H1 (cell line): ENCODE data around the gene PROSER1. TPM values are rescaled to one million over a fixed set of nuclear protein-coding genes. Genes with fewer than 3 reads are reported as not detected.

Experiments
- CTCF ChIA-PET: fragments of 300-600 bp; sonication (Branson Sonifier 250); formaldehyde crosslinking; loops from one replicate; lab custom pipeline; 2021; ENCODE audit not compliant: partially characterized antibody; lab: Charles Lee
- POLR2A ChIA-PET: fragments of 300-600 bp; sonication (Branson Sonifier 250); formaldehyde crosslinking; loops from one replicate; lab custom pipeline; 2021; ENCODE audit warnings: inconsistent platforms; ENCODE audit not compliant: partially characterized antibody; lab: Charles Lee
- DNase-seq, 2 experiments: peaks; one replicate each; pipeline versions ENCODE4 v3.0.0 to v3.0.0-alpha.2; 2010 to 2022; ENCODE audit warnings: low spot score in 2 of 2, low read depth in 1 of 2, mixed read lengths in 1 of 2
- FAIRE-seq: peaks from 2 replicates; lab custom pipeline; 2011; peaks lifted over from hg19 to GRCh38; lab: Jason Lieb, UNC
- H2AFZ ChIP-seq: 2 replicates; pipeline ENCODE4 v1.8.1; 2012; ENCODE audit warnings: low read length, inconsistent platforms
- H2AK5ac ChIP-seq: 2 replicates; pipeline ENCODE4 v1.6.1; 2013; ENCODE audit warnings: low read depth, low read length
- H2BK120ac ChIP-seq: replicated peaks from 2 replicates; pipeline ENCODE3; 2013; ENCODE audit warnings: low read depth, low read length, inconsistent platforms
- H2BK12ac ChIP-seq: 2 replicates; pipeline ENCODE4 v1.6.1; 2013; ENCODE audit warnings: low read depth, low read length
- H2BK15ac ChIP-seq: 2 replicates; pipeline ENCODE4 v1.6.1; 2013; ENCODE audit warnings: low read length
- H2BK20ac ChIP-seq: 2 replicates; pipeline ENCODE4 v1.6.1; 2013; ENCODE audit warnings: low read length
- H2BK5ac ChIP-seq: 2 replicates; pipeline ENCODE4 v1.6.1; 2013; ENCODE audit warnings: low read depth, low read length
- H3K14ac ChIP-seq: 2 replicates; pipeline ENCODE4 v1.6.1; 2013; ENCODE audit warnings: inconsistent platforms; ENCODE audit not compliant: insufficient read length
- H3K18ac ChIP-seq: 2 replicates; pipeline ENCODE4 v1.6.1; 2013; ENCODE audit warnings: low read length; ENCODE audit errors: extremely low read depth
- H3K23ac ChIP-seq: 2 replicates; pipeline ENCODE4 v1.6.1; 2013; ENCODE audit warnings: inconsistent platforms; ENCODE audit not compliant: insufficient read length
- H3K23me2 ChIP-seq: 2 replicates; pipeline ENCODE4 v1.6.1; 2013; ENCODE audit warnings: low read depth, low read length
- H3K27ac ChIP-seq: 2 replicates; pipeline ENCODE4 v1.6.1; 2011; ENCODE audit warnings: low read depth, low read length, inconsistent platforms
- H3K27me3 ChIP-seq, 4 experiments: replicated peaks in 1 of 4; 1 replicate in 1 of 4; 2 replicates in 3 of 4; pipeline versions ENCODE4 v1.6.1 to v1.8.1; 2011 to 2013; ENCODE audit warnings: low read length in 3 of 4, mild to moderate bottlenecking in 3 of 4, inconsistent platforms in 2 of 4, mixed read lengths in 2 of 4, moderate library complexity in 1 of 4; ENCODE audit not compliant: control insufficient read depth in 3 of 4, insufficient read depth in 3 of 4; ENCODE audit errors: extremely low read depth in 1 of 4
- H3K36me3 ChIP-seq, 4 experiments: 2 replicates each; pipeline versions ENCODE4 v1.6.1 to v1.8.1; 2011 to 2013; ENCODE audit warnings: mild to moderate bottlenecking in 4 of 4, low read length in 3 of 4, moderate library complexity in 2 of 4, control low read depth in 1 of 4, inconsistent platforms in 1 of 4; ENCODE audit not compliant: insufficient read depth in 4 of 4, control insufficient read depth in 2 of 4
- H3K4ac ChIP-seq: replicated peaks from 2 replicates; pipeline ENCODE3; 2013; ENCODE audit warnings: low read length, low read depth, mixed read lengths, inconsistent platforms; ENCODE audit not compliant: insufficient read length
- H3K4me1 ChIP-seq, 4 experiments: replicated peaks in 1 of 4; 1 replicate in 1 of 4; 2 replicates in 3 of 4; pipeline versions ENCODE4 v1.6.1 to v1.8.1; 2011 to 2013; ENCODE audit warnings: low read length in 3 of 4, inconsistent platforms in 2 of 4, mixed read lengths in 1 of 4; ENCODE audit not compliant: insufficient read depth in 4 of 4, control insufficient read depth in 3 of 4
- H3K4me2 ChIP-seq, 2 experiments: 2 replicates each; pipeline versions ENCODE4 v1.6.1 to v1.8.1; 2011 to 2013; ENCODE audit warnings: low read depth in 2 of 2, low read length in 2 of 2, control low read depth in 1 of 2, inconsistent platforms in 1 of 2, mild to moderate bottlenecking in 1 of 2; ENCODE audit not compliant: insufficient read depth in 1 of 2
- H3K4me3 ChIP-seq, 4 experiments: fragments of 200-600, 300-600 bp in 1 of 4; sonication (generic), shearing (Covaris generic), sonication (Bioruptor Twin) in 1 of 4; 2 replicates each; pipeline versions ENCODE4 v1.5.1 to v1.8.1; 2011 to 2016; ENCODE audit warnings: low read length in 4 of 4, low read depth in 3 of 4, control low read depth in 2 of 4, inconsistent platforms in 2 of 4, mild to moderate bottlenecking in 2 of 4, mixed read lengths in 1 of 4, moderate library complexity in 1 of 4; ENCODE audit not compliant: insufficient read depth in 2 of 4; ENCODE audit errors: extremely low read depth in 1 of 4
- H3K56ac ChIP-seq: replicated peaks from 2 replicates; pipeline ENCODE3; 2013; ENCODE audit warnings: low read depth, mild to moderate bottlenecking, mixed read lengths, low read length, inconsistent platforms; ENCODE audit not compliant: insufficient read length
- H3K79me1 ChIP-seq: 2 replicates; pipeline ENCODE4 v1.6.1; 2013; ENCODE audit warnings: low read depth, low read length, control low read depth
- H3K79me2 ChIP-seq, 2 experiments: 2 replicates each; pipeline versions ENCODE4 v1.6.1 to v1.8.1; 2012 to 2013; ENCODE audit warnings: low read length in 2 of 2, mild to moderate bottlenecking in 2 of 2, inconsistent platforms in 1 of 2; ENCODE audit not compliant: insufficient read depth in 2 of 2, control insufficient read depth in 1 of 2
- H3K9ac ChIP-seq, 4 experiments: replicated peaks in 1 of 4; 1 replicate in 1 of 4; 2 replicates in 3 of 4; pipeline versions ENCODE4 v1.6.1 to v1.8.1; 2011 to 2013; ENCODE audit warnings: low read depth in 3 of 4, low read length in 3 of 4, control low read depth in 2 of 4, mild to moderate bottlenecking in 2 of 4, moderate library complexity in 2 of 4, inconsistent platforms in 1 of 4; ENCODE audit errors: extremely low read depth in 1 of 4
- H3K9me3 ChIP-seq, 2 experiments: 2 replicates each; pipeline versions ENCODE4 v1.6.1 to v1.8.1; 2012 to 2013; ENCODE audit warnings: mild to moderate bottlenecking in 2 of 2, moderate library complexity in 2 of 2, control low read depth in 1 of 2, inconsistent platforms in 1 of 2, low read depth in 1 of 2, low read length in 1 of 2, mixed read lengths in 1 of 2; ENCODE audit not compliant: insufficient read depth in 2 of 2
- H4K20me1 ChIP-seq, 2 experiments: replicated peaks in 1 of 2; 2 replicates each; pipeline versions ENCODE3 to v1.8.1; 2011 to 2013; ENCODE audit warnings: inconsistent platforms in 2 of 2, low read length in 2 of 2, mild to moderate bottlenecking in 1 of 2; ENCODE audit not compliant: insufficient read depth in 2 of 2, control insufficient read depth in 1 of 2
- H4K5ac ChIP-seq: 2 replicates; pipeline ENCODE4 v1.6.1; 2013; ENCODE audit warnings: low read length, low read depth, mixed read lengths, inconsistent platforms; ENCODE audit not compliant: insufficient read length
- H4K8ac ChIP-seq: 2 replicates; pipeline ENCODE4 v1.8.0; 2013; ENCODE audit warnings: mild to moderate bottlenecking, moderate library complexity, low read length, inconsistent platforms; ENCODE audit not compliant: insufficient read depth; ENCODE audit errors: extremely low read depth
- H4K91ac ChIP-seq: replicated peaks from 2 replicates; pipeline ENCODE3; 2013; ENCODE audit warnings: low read length, mixed read lengths, inconsistent platforms; ENCODE audit not compliant: insufficient read length
- CHD1 ChIP-seq: IDR thresholded peaks from 2 replicates; pipeline ENCODE4 v1.6.1; 2012; ENCODE audit warnings: low read depth, low read length, improper control_type of control experiment
- CHD2 ChIP-seq: IDR thresholded peaks from 2 replicates; pipeline ENCODE4 v1.6.1; 2012; ENCODE audit warnings: low read length, improper control_type of control experiment
- CTCF ChIP-seq, 3 experiments: IDR thresholded peaks; 1 replicate in 2 of 3; 2 replicates in 1 of 3; pipeline versions ENCODE4 v1.5.1 to v1.6.1; 2011; ENCODE audit warnings: low read length in 3 of 3, mild to moderate bottlenecking in 3 of 3, inconsistent platforms in 2 of 3, low read depth in 1 of 3, moderate library complexity in 1 of 3; ENCODE audit not compliant: insufficient read depth in 1 of 3; ENCODE audit errors: control extremely low read depth in 1 of 3
- HDAC6 ChIP-seq: IDR thresholded peaks from one replicate; pipeline ENCODE4 v1.7.1; 2012; ENCODE audit warnings: low read depth, mild to moderate bottlenecking, inconsistent platforms, low read length, moderate library complexity
- MAFK ChIP-seq: IDR thresholded peaks from 2 replicates; pipeline ENCODE4 v1.6.1; 2012; ENCODE audit warnings: low read depth, mild to moderate bottlenecking, improper control_type of control experiment, low read length
- MAX ChIP-seq: IDR thresholded peaks from 2 replicates; pipeline ENCODE4 v1.6.1; 2012; ENCODE audit warnings: inconsistent platforms
- PHF8 ChIP-seq: fragments of 200-600 bp; sonication (generic); conservative IDR thresholded peaks from 2 replicates; pipeline ENCODE4 v1.7.1; 2012; ENCODE audit warnings: low read depth, mild to moderate bottlenecking, inconsistent platforms, low read length, moderate library complexity
- RBBP5 ChIP-seq: IDR thresholded peaks from 2 replicates; pipeline ENCODE4 v1.7.1; 2012; ENCODE audit warnings: low read depth, mild to moderate bottlenecking, inconsistent platforms, low read length, moderate library complexity, borderline replicate concordance
- USF2 ChIP-seq: IDR thresholded peaks from 2 replicates; pipeline ENCODE4 v1.6.1; 2011; ENCODE audit warnings: low read length, improper control_type of control experiment
- ZNF274 ChIP-seq: IDR thresholded peaks from 2 replicates; pipeline ENCODE4 v1.7.0; 2012; ENCODE audit warnings: low read length, borderline replicate concordance; ENCODE audit errors: extremely low read depth
- WGBS, 2 experiments: shearing (Covaris generic) in 1 of 2; methylation state at CpG; one replicate each; pipeline versions ENCODE4 v1.1.6 to v1.1.7; 2013 to 2015; ENCODE audit warnings: low lambda C conversion rate in 2 of 2, mixed read lengths in 2 of 2, inconsistent platforms in 1 of 2, low coverage in 1 of 2, missing lambda C conversion rate in 1 of 2; ENCODE audit not compliant: insufficient replicate concordance in 2 of 2, insufficient coverage in 1 of 2, insufficient read length in 1 of 2; ENCODE audit errors: extremely low coverage in 1 of 2, missing lambda C conversion rate in 1 of 2; 5-methylcytosine and 5-hydroxymethylcytosine counted together
- polyA plus RNA-seq, 7 experiments: library from polyadenylated mRNA; depleted of rRNA in 3 of 7; stranded (reverse) in 5 of 7; unstranded in 2 of 7; fragments of >200 nt in 5 of 7; fragments of 200-250 nt in 2 of 7; gene quantifications; 1 replicate in 5 of 7; 2 replicates in 1 of 7; 4 replicates in 1 of 7; pipeline versions ENCODE4 v1.2.1 to v1.2.3, GENCODE V29; 2011 to 2013; ENCODE audit warnings: missing spikeins in 2 of 7, mixed read lengths in 2 of 7
- total RNA-seq: library from RNA; stranded (reverse); fragmentation: NEBNext Ultra II Directional; extraction: Animal tissue kit (Norgen Biotek cat#: 25700); gene quantifications from 2 replicates; pipeline ENCODE4 v1.2.1, GENCODE V29; 2021

The PROSER1 gene
- total and polyA plus RNA-seq, 2 of the 8 experiments (the other 6 are each of a cell fraction or from before 2014, with no cell fraction given), result 99.2 to 116 TPM

- H3K36me3 ChIP-seq, result peaks cover 0 to 2% (median 0%) of the 10 kb centered on the region in 4 experiments; a peak in 1 of 8 replicates
- H2BK120ac ChIP-seq, result no peak overlapping the region
- ChIA-PET POLR2A (interaction anchor here (0.6 to 5.4 kb wide), 6 partner anchors 8 to 33 kb away, joined by 3 to 73 read pairs (median 15); no protein-coding TSS in a partner anchor), CTCF (no interaction called here)
- FAIRE-seq (no peak), DNase-seq (no peak)
- 56 to 100% methylated on average over 1 to 7 of the region's 7 CpGs for WGBS, 2 experiments
- H2BK15ac ChIP-seq, result no peak overlapping the region
- H4K5ac ChIP-seq, result no peak overlapping the region
- no peak overlapping the region for H3K27ac ChIP-seq
- H3K9ac ChIP-seq, result no peak overlapping the region; a peak in 1 of 7 replicates
- no peak overlapping the region for H3K14ac ChIP-seq
- H2BK5ac ChIP-seq, result no peak overlapping the region
- no peak overlapping the region for H2BK20ac ChIP-seq
- H2AFZ ChIP-seq, result no peak overlapping the region
- no peaks in the 10 kb centered on the region for H3K79me1 ChIP-seq
- H3K4me2 ChIP-seq, result peak overlapping the region; percentile 79 to 81
- H3K4me1 ChIP-seq, result peaks cover 0 to 9% (median under 1%) of the 10 kb centered on the region in 4 experiments; a peak in 4 of 7 replicates
- no peaks in the 10 kb centered on the region for H3K9me3 ChIP-seq
- H2AK5ac ChIP-seq, result no peak overlapping the region
- no peak overlapping the region for H3K23ac ChIP-seq
- H4K20me1 ChIP-seq, result peaks cover 3 to 9% of the 10 kb centered on the region in 2 experiments
- H3K27me3 ChIP-seq, result no peaks in the 10 kb centered on the region; a peak in 1 of 7 replicates
- H4K8ac ChIP-seq, result no peak overlapping the region
- peaks cover 12% of the 10 kb centered on the region for H3K23me2 ChIP-seq
- no peak overlapping the region for H4K91ac ChIP-seq
- H3K56ac ChIP-seq, result no peak overlapping the region
- H3K79me2 ChIP-seq, result peaks cover 33 to 46% of the 10 kb centered on the region in 2 experiments
- H3K4me3 ChIP-seq, result peak overlapping the region; percentile 94 to 99 (median 96); a peak in 6 of 8 replicates
- no peak overlapping the region for H2BK12ac ChIP-seq
- H3K4ac ChIP-seq, result no peak overlapping the region
- H3K18ac ChIP-seq, result no peak overlapping the region
- TF ChIP-seq PHF8, result no peak
- no peak for TF ChIP-seq USF2
- TF ChIP-seq ZNF274, result no peak
- TF ChIP-seq CHD2, result no peak
- TF ChIP-seq HDAC6, result no peak
- TF ChIP-seq MAFK, result no peak
- no peak for TF ChIP-seq RBBP5
- TF ChIP-seq MAX, result no peak
- TF ChIP-seq CHD1, result no peak
- TF ChIP-seq CTCF (IDR thresholded peaks at IDR 0.05; ENCODE audit: control extremely low read depth in 1 of 3, insufficient read depth in 1 of 3, low read depth in 1 of 3, low read length in 3 of 3), result no peak
These were observed 1.2 kb upstream of the PROSER1 start for GRCh38 chr13:39039041-39039440.
